ENCODE results near the gene ADAMTSL2. TPM values are rescaled to one million over a fixed set of nuclear protein-coding genes. Genes with fewer than 3 reads are reported as not detected.
A peak's percentile ranks its signal among the peaks of the same experiment; 100 is the strongest.

Gene ADAMTSL2
- total and polyA plus RNA-seq, 2 of the 13 experiments (the other 11 are each of a cell fraction or from before 2014, with no cell fraction given): 1.9 to 3.8 TPM

GRCh38 chr9:133521122-133522072 is 13.1 kb upstream of the ADAMTSL2 start (continued):
- TF ChIP-seq ATF7 (IDR thresholded peaks at IDR 0.05) (0 out of 2 replicates have a peak, but pooled peaks have one; percentile 48), ATF7 (CRISPR knock-in tag; IDR thresholded peaks at IDR 0.05) (no peak), EP300 (IDR thresholded peaks at IDR 0.05; ENCODE audit: low read depth in 2 of 2, low read length in 2 of 2) (0 out of 4 replicates have a peak, but pooled peaks of 1 of the 2 experiments have one; percentile 9), EP300 (CRISPR knock-in tag; IDR thresholded peaks at IDR 0.05; ENCODE audit: borderline replicate concordance) (no peak), NR2C2 (CRISPR knock-in tag; IDR thresholded peaks at IDR 0.05; ENCODE audit: borderline replicate concordance) (peak; percentile 60; the same call in 1 of the 2 replicates), ZNF720 (CRISPR knock-in tag; IDR thresholded peaks at IDR 0.05) (no peak), TIGD3 (CRISPR knock-in tag; IDR thresholded peaks at IDR 0.05; ENCODE audit: borderline replicate concordance) (no peak), ZNF263 (CRISPR knock-in tag; IDR thresholded peaks at IDR 0.05) (peak; percentile 16; the same call in 1 of the 2 replicates), ATF2 (CRISPR knock-in tag; IDR thresholded peaks at IDR 0.05) (0 out of 2 replicates have a peak, but pooled peaks have one; percentile 35), ATF4 (CRISPR knock-in tag; IDR thresholded peaks at IDR 0.05) (peak in 1 of 2 experiments; percentile 58; a peak in 1 of 4 replicates), FOXM1 (CRISPR knock-in tag; IDR thresholded peaks at IDR 0.05) (no peak), CEBPB (IDR thresholded peaks at IDR 0.05; ENCODE audit: borderline replicate concordance, low read depth, low read length) (peak; percentile 57; the same call in 1 of the 2 replicates), PHF20 (CRISPR knock-in tag; IDR thresholded peaks at IDR 0.05) (no peak), ZMYM3 (CRISPR knock-in tag; IDR thresholded peaks at IDR 0.05) (0 out of 2 replicates have a peak, but pooled peaks have one; percentile 27)
- TF ChIP-seq, protein P1, sequence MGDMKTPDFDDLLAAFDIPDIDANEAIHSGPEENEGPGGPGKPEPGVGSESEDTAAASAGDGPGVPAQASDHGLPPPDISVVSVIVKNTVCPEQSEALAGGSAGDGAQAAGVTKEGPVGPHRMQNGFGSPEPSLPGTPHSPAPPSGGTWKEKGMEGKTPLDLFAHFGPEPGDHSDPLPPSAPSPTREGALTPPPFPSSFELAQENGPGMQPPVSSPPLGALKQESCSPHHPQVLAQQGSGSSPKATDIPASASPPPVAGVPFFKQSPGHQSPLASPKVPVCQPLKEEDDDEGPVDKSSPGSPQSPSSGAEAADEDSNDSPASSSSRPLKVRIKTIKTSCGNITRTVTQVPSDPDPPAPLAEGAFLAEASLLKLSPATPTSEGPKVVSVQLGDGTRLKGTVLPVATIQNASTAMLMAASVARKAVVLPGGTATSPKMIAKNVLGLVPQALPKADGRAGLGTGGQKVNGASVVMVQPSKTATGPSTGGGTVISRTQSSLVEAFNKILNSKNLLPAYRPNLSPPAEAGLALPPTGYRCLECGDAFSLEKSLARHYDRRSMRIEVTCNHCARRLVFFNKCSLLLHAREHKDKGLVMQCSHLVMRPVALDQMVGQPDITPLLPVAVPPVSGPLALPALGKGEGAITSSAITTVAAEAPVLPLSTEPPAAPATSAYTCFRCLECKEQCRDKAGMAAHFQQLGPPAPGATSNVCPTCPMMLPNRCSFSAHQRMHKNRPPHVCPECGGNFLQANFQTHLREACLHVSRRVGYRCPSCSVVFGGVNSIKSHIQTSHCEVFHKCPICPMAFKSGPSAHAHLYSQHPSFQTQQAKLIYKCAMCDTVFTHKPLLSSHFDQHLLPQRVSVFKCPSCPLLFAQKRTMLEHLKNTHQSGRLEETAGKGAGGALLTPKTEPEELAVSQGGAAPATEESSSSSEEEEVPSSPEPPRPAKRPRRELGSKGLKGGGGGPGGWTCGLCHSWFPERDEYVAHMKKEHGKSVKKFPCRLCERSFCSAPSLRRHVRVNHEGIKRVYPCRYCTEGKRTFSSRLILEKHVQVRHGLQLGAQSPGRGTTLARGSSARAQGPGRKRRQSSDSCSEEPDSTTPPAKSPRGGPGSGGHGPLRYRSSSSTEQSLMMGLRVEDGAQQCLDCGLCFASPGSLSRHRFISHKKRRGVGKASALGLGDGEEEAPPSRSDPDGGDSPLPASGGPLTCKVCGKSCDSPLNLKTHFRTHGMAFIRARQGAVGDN (CRISPR knock-in tag; IDR thresholded peaks at IDR 0.05): 0 out of 2 replicates have a peak, but pooled peaks have one; percentile 2
